MM.1S (cell line): Measurements from ENCODE around the gene MBOAT2.

Experiments
- CTCF ChIP-seq: fragments of 300-600 bp; sonication (generic); IDR thresholded peaks from 2 replicates; pipeline ENCODE4 v1.5.1; 2016; ENCODE audit warnings: antibody characterized with exemption, low read length, mixed read lengths
- EZH2 ChIP-seq: fragments of 300-600 bp; sonication (generic); optimal IDR thresholded peaks from 2 replicates; pipeline ENCODE3; 2017; ENCODE audit warnings: low read depth, mild to moderate bottlenecking, antibody characterized with exemption, low read length, mixed read lengths

- TF ChIP-seq CTCF = no peak
- no peak for TF ChIP-seq EZH2
Observed at GRCh38 chr2:9037166-9037565, 33.7 kb upstream of the MBOAT2 start.
